SK-N-SH treated with all-trans-retinoic acid at 6 μM for 48 hours (cell line): ENCODE measurements around the gene ABCF3.

Experiments used
- ATAC-seq: fragments of 200-7000 bp; cut with Tn5 transposase; 3 replicates; pipeline ENCODE4 v1.9.1; 2020; ENCODE audit warnings: mild to moderate bottlenecking, moderate library complexity
- ARNTL ChIP-seq: fragments of 450-650 bp; formaldehyde crosslinking; IDR thresholded peaks from 2 replicates; pipeline ENCODE4 v1.5.0; 2020; ENCODE audit warnings: low read depth, mild to moderate bottlenecking, moderate library complexity, borderline replicate concordance
- BACH2 ChIP-seq: fragments of 250-450 bp; sonication (Bioruptor Pico); IDR thresholded peaks from 2 replicates; pipeline ENCODE4 v1.9.0; 2021; ENCODE audit warnings: mild to moderate bottlenecking, borderline replicate concordance
- CREB5 ChIP-seq: fragments of 250-450 bp; sonication (Bioruptor Pico); IDR thresholded peaks from 2 replicates; pipeline ENCODE4 v1.5.1; 2020; ENCODE audit warnings: low read depth, mild to moderate bottlenecking, moderate library complexity
- GLIS3 ChIP-seq: fragments of 250-450 bp; sonication (Bioruptor Pico); IDR thresholded peaks from 2 replicates; pipeline ENCODE4 v1.5.0; 2020; ENCODE audit warnings: mild to moderate bottlenecking, moderate library complexity
- OSR1 ChIP-seq: fragments of 250-450 bp; sonication (Bioruptor Pico); IDR thresholded peaks from 2 replicates; pipeline ENCODE4 v1.8.0; 2022; ENCODE audit warnings: moderate library complexity, mild to moderate bottlenecking, inconsistent platforms
- PATZ1 ChIP-seq: fragments of 250-450 bp; sonication (Bioruptor Pico); IDR thresholded peaks from 2 replicates; pipeline ENCODE4 v1.8.0; 2020; ENCODE audit warnings: mild to moderate bottlenecking, moderate library complexity, borderline replicate concordance
- PPARA ChIP-seq: fragments of 250-450 bp; sonication (Bioruptor Pico); IDR thresholded peaks from 2 replicates; pipeline ENCODE4 v1.5.0; 2020; ENCODE audit warnings: mild to moderate bottlenecking, borderline replicate concordance
- RARB ChIP-seq: fragments of 250-450 bp; sonication (Bioruptor Pico); IDR thresholded peaks from 2 replicates; pipeline ENCODE4 v1.8.0; 2021; ENCODE audit warnings: mild to moderate bottlenecking, moderate library complexity
- SNAI2 ChIP-seq: fragments of 250-450 bp; sonication (Bioruptor Pico); IDR thresholded peaks from 2 replicates; pipeline ENCODE4 v1.5.0; 2020; ENCODE audit warnings: mild to moderate bottlenecking, moderate library complexity
- TCF4 ChIP-seq: fragments of 250-450 bp; sonication (Bioruptor Pico); IDR thresholded peaks from 2 replicates; pipeline ENCODE4 v1.8.0; 2021; ENCODE audit warnings: mild to moderate bottlenecking, moderate library complexity, borderline replicate concordance
- ZC3H10 ChIP-seq: fragments of 250-450 bp; sonication (Bioruptor Pico); IDR thresholded peaks from 2 replicates; pipeline ENCODE4 v1.5.1; 2021; ENCODE audit warnings: mild to moderate bottlenecking, moderate library complexity
- ZFP3 ChIP-seq: fragments of 250-450 bp; sonication (Bioruptor Pico); IDR thresholded peaks from 2 replicates; pipeline ENCODE4 v1.5.0; 2020; ENCODE audit warnings: mild to moderate bottlenecking, moderate library complexity
- ZFP30 ChIP-seq: fragments of 450-650 bp; formaldehyde crosslinking; IDR thresholded peaks from 2 replicates; pipeline ENCODE4 v1.5.0; 2022; ENCODE audit warnings: mild to moderate bottlenecking, moderate library complexity
- ZNF8 ChIP-seq: fragments of 450-650 bp; formaldehyde crosslinking; IDR thresholded peaks from 2 replicates; pipeline ENCODE4 v1.5.0; 2020; ENCODE audit warnings: mild to moderate bottlenecking, moderate library complexity
- TF ChIP-seq, protein P1 (sequence below): fragments of 250-450 bp; sonication (Bioruptor Pico); IDR thresholded peaks from 2 replicates; pipeline ENCODE4 v1.8.0; 2021; ENCODE audit warnings: low read depth, mild to moderate bottlenecking, moderate library complexity, borderline replicate concordance
- TF ChIP-seq, protein P2 (sequence below): fragments of 250-450 bp; sonication (Bioruptor Pico); IDR thresholded peaks from 2 replicates; pipeline ENCODE4 v1.5.1; 2021; ENCODE audit warnings: mild to moderate bottlenecking, moderate library complexity

ABCF3 gene

DNA sequence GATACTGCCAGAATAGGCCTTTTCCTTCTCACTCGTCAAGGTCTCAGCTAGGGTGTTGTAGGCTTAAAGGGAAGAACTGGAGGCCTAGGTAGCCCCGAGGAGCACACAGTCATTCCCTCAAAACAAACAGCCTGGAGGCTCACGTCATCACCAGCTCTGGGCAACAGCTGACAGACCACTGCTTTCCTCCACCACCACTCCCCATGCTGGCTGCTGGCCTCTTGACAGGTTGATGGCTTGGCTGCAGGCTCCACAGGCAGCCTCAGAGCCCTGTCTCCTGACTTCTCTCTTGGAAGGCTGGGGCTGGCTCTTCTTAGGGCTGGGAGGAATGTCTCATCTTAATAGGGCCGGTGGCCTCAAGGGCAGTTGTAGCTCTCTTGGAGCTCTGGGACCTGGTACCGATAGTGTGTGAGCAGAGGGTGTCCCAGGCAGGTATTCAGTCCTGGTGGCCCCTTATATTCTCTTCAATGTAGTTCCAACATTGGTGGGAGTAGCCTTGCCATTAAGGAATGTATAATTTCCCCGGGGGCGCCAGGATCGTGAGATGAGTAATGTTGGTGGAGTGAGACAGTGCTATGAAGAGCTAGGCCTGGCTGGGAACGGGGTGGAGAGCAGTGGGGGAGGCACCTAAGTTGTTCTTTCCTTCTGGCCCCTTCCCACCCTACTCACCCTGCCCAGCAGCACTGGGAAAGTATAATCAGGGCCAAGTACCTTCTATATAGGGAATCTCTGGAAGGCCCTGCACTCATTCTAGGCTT, 17.5 kb upstream of the ABCF3 start:
- no peak for ATAC-seq
- TF ChIP-seq TCF4 (CRISPR knock-in tag): no peak
- no peak for TF ChIP-seq BACH2 (CRISPR knock-in tag)
- no peak for TF ChIP-seq ZFP30 (CRISPR knock-in tag)
- no peak for TF ChIP-seq PPARA
- no peak for TF ChIP-seq OSR1
- no peak for TF ChIP-seq GLIS3 (CRISPR knock-in tag)
- no peak for TF ChIP-seq SNAI2 (CRISPR knock-in tag)
- TF ChIP-seq RARB (CRISPR knock-in tag): no peak
- no peak for TF ChIP-seq ZC3H10 (CRISPR knock-in tag)
- no peak for TF ChIP-seq PATZ1 (CRISPR knock-in tag)
- TF ChIP-seq ARNTL (CRISPR knock-in tag): no peak
- TF ChIP-seq, protein P1, sequence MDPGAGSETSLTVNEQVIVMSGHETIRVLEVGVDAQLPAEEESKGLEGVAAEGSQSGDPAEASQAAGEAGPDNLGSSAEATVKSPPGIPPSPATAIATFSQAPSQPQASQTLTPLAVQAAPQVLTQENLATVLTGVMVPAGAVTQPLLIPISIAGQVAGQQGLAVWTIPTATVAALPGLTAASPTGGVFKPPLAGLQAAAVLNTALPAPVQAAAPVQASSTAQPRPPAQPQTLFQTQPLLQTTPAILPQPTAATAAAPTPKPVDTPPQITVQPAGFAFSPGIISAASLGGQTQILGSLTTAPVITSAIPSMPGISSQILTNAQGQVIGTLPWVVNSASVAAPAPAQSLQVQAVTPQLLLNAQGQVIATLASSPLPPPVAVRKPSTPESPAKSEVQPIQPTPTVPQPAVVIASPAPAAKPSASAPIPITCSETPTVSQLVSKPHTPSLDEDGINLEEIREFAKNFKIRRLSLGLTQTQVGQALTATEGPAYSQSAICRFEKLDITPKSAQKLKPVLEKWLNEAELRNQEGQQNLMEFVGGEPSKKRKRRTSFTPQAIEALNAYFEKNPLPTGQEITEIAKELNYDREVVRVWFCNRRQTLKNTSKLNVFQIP: no peak
- TF ChIP-seq CREB5: no peak
- no peak for TF ChIP-seq ZNF8 (CRISPR knock-in tag)
- TF ChIP-seq, protein P2, sequence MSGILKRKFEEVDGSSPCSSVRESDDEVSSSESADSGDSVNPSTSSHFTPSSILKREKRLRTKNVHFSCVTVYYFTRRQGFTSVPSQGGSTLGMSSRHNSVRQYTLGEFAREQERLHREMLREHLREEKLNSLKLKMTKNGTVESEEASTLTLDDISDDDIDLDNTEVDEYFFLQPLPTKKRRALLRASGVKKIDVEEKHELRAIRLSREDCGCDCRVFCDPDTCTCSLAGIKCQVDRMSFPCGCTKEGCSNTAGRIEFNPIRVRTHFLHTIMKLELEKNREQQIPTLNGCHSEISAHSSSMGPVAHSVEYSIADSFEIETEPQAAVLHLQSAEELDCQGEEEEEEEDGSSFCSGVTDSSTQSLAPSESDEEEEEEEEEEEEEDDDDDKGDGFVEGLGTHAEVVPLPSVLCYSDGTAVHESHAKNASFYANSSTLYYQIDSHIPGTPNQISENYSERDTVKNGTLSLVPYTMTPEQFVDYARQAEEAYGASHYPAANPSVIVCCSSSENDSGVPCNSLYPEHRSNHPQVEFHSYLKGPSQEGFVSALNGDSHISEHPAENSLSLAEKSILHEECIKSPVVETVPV (CRISPR knock-in tag): no peak
- TF ChIP-seq ZFP3 (CRISPR knock-in tag): no peak

GRCh38 chr3:184169896-184170875, 15.8 kb upstream of the ABCF3 start:
- ATAC-seq: no peak
- no peak for TF ChIP-seq TCF4 (CRISPR knock-in tag)

- no peak for ATAC-seq
- TF ChIP-seq ARNTL (CRISPR knock-in tag) (no peak), BACH2 (CRISPR knock-in tag) (no peak), ZFP30 (CRISPR knock-in tag) (no peak), GLIS3 (CRISPR knock-in tag) (no peak), PPARA (no peak), TCF4 (CRISPR knock-in tag) (no peak), ZNF8 (CRISPR knock-in tag) (no peak), OSR1 (no peak)
- TF ChIP-seq, protein P2 (CRISPR knock-in tag): no peak
Measured at GRCh38 chr3:184171562-184171961, 14.4 kb upstream of the ABCF3 start.
